DMS114 treated with DMSO at 0.1 percent for 48 hours (cell line): ENCODE results near the gene LSS.
"Not testable (repeated sequence)": the region's sequence is repeated elsewhere in the genome, so short reads cannot be mapped to it uniquely, and the experiment has no call there.

Source experiments
- DNase-seq: peaks from one replicate; lab custom pipeline; 2025; ENCODE audit not compliant: unreplicated experiment; lab: John Stamatoyannopoulos, UW

The LSS gene

GRCh38 chr21:46206163-46207005 lies 22.2 kb downstream of the LSS start:
- DNase-seq, result no peak

GRCh38 chr21:46205766-46206162 lies 22.8 kb downstream of the LSS start:
- no peak for DNase-seq

- no peak for DNase-seq
Measured at GRCh38 chr21:46205166-46205565, 23.4 kb downstream of the LSS start.

GRCh38 chr21:46203203-46203600 lies 25.4 kb downstream of the LSS start:
- no peak for DNase-seq

- DNase-seq, result no peak
Measured at GRCh38 chr21:46202592-46203202, 25.9 kb downstream of the LSS start.

GRCh38 chr21:46200877-46201803 lies 27.4 kb downstream of the LSS start:
- not testable (repeated sequence) for DNase-seq

- DNase-seq, result no peak
Measured at GRCh38 chr21:46199436-46200373, 28.9 kb downstream of the LSS start.

GRCh38 chr21:46196733-46197132 lies 31.8 kb downstream of the LSS start:
- no peak for DNase-seq

GRCh38 chr21:46195595-46196195 lies 32.9 kb downstream of the LSS start:
- DNase-seq, result no peak

GRCh38 chr21:46194374-46195334 lies 33.9 kb downstream of the LSS start:
- no peak for DNase-seq

- no peak for DNase-seq
Measured at GRCh38 chr21:46193829-46194373, 34.7 kb downstream of the LSS start.

- DNase-seq, result no peak
Measured at GRCh38 chr21:46191686-46192575, 36.6 kb downstream of the LSS start.

GRCh38 chr21:46191257-46191685 lies 37.3 kb downstream of the LSS start:
- no peak for DNase-seq

- no peak for DNase-seq
Measured at GRCh38 chr21:46190491-46191131, 38.0 kb downstream of the LSS start.

- DNase-seq, result no peak
Measured at GRCh38 chr21:46189959-46190490, 38.5 kb downstream of the LSS start.

- DNase-seq, result no peak
Measured at GRCh38 chr21:46189213-46189958, 39.2 kb downstream of the LSS start.
